Psoas muscle (tissue), 8 donors: ENCODE measurements around the gene GCH1. TPM values are rescaled to one million over a fixed set of nuclear protein-coding genes. Genes with fewer than 3 reads are reported as not detected.

Experiments used
- ATAC-seq, 4 donors: fragments of 200-7000 bp; cut with Tn5 transposase; one replicate each; pipeline ENCODE4 v1.9.1; 2020; ENCODE audit warnings: moderate library complexity in 3 of 4, mild to moderate bottlenecking in 2 of 4
- DNase-seq, 2 donors: peaks; one replicate each; pipeline ENCODE4 v3.0.0-alpha.2; 2020
- H3K27ac ChIP-seq: fragments of 200-600 bp; one replicate; pipeline ENCODE4 v1.8.0; 2022
- H3K27me3 ChIP-seq, 3 donors: fragments of 200-600 bp in 1 of 3; one replicate each; pipeline versions ENCODE4 v1.6.1 to v1.8.0; 2013 to 2022; ENCODE audit warnings: low read length in 2 of 3, mild to moderate bottlenecking in 2 of 3, moderate library complexity in 1 of 3; ENCODE audit not compliant: insufficient read depth in 3 of 3
- H3K36me3 ChIP-seq, 2 donors: fragments of 200-600 bp in 1 of 2; one replicate each; pipeline versions ENCODE4 v1.6.1 to v1.8.0; 2013 to 2022; ENCODE audit warnings: low read depth in 1 of 2, mild to moderate bottlenecking in 1 of 2, moderate library complexity in 1 of 2; ENCODE audit not compliant: insufficient read depth in 1 of 2
- H3K4me1 ChIP-seq: fragments of 200-600 bp; one replicate; pipeline ENCODE4 v1.8.0; 2022
- H3K4me3 ChIP-seq: fragments of 200-600 bp; one replicate; pipeline ENCODE4 v1.8.0; 2022; ENCODE audit warnings: mild to moderate bottlenecking
- H3K9me3 ChIP-seq: fragments of 200-600 bp; one replicate; pipeline ENCODE4 v1.8.0; 2022
- WGBS, 3 donors: extraction: QIAGEN DNeasy Blood & Tissue Kit; methylation state at CpG; one replicate each; pipeline versions ENCODE4 v1.1.6 to v1.1.7; 2013; 5-methylcytosine and 5-hydroxymethylcytosine counted together
- intact Hi-C, 2 donors: fragments of 100-400 bp; cut with DNase I; formaldehyde crosslinking; loops; one replicate each; pipeline versions ENCODE4 v1.11.0 to v1.14.2; 2022
- polyA plus RNA-seq, 3 donors: library from polyadenylated mRNA; stranded (reverse); fragments of 200-250 nt; gene quantifications; one replicate each; pipeline ENCODE4 v1.2.3, GENCODE V29; 2013
- total RNA-seq, 4 donors: library from RNA; stranded (reverse); fragmentation: NEBNext Ultra II Directional in 2 of 4; extraction: Animal tissue kit (Norgen Biotek cat#: 25700) in 2 of 4; gene quantifications; one replicate each; pipeline versions ENCODE4 v1.2.1 to v1.2.4, GENCODE V29; 2021 to 2023
- TF ChIP-seq, protein P1 (sequence below): fragments of 200-600 bp; IDR thresholded peaks from one replicate; pipeline ENCODE4 v1.8.0; 2022; ENCODE audit warnings: antibody characterized with exemption
- donor health status: healthy with polysubstance abuse.
- donor health status: DM: no; HTN: no; CAD: no; lungs with moderate emphysema.
- donor health status: Bipolar disorder and iron deficiency.
- donor health status: healthy.
- donor health status: DM: yes; HTN: yes; CAD: no.
- donor health status: DM: no; HTN: no; CAD: no.
- donor health status: DM: no; HTN: no; CAD: no.
- donor health status: DM: yes; HTN: yes; CAD: no.

Gene GCH1
- total and polyA plus RNA-seq, 7 donors: 0.65 to 1.4 (median 1.1) TPM

- Histone ChIP-seq H3K27me3 (no peaks in the 10 kb centered on the region), H3K27ac (no peak overlapping the region), H3K36me3 (no peaks in the 10 kb centered on the region), H3K4me1 (no peaks in the 10 kb centered on the region), H3K9me3 (no peaks in the 10 kb centered on the region), H3K4me3 (no peak overlapping the region)
- ATAC-seq (no peak), DNase-seq (no peak)
- WGBS, 3 donors: 32 to 35% (median 32%) methylated on average over 2 of the region's 2 CpGs
- TF ChIP-seq, protein P1, sequence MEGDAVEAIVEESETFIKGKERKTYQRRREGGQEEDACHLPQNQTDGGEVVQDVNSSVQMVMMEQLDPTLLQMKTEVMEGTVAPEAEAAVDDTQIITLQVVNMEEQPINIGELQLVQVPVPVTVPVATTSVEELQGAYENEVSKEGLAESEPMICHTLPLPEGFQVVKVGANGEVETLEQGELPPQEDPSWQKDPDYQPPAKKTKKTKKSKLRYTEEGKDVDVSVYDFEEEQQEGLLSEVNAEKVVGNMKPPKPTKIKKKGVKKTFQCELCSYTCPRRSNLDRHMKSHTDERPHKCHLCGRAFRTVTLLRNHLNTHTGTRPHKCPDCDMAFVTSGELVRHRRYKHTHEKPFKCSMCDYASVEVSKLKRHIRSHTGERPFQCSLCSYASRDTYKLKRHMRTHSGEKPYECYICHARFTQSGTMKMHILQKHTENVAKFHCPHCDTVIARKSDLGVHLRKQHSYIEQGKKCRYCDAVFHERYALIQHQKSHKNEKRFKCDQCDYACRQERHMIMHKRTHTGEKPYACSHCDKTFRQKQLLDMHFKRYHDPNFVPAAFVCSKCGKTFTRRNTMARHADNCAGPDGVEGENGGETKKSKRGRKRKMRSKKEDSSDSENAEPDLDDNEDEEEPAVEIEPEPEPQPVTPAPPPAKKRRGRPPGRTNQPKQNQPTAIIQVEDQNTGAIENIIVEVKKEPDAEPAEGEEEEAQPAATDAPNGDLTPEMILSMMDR: no peak
- intact Hi-C loops: no loop called here
Observed at GRCh38 chr14:54836231-54836630, 66.4 kb downstream of the GCH1 start.

DNA sequence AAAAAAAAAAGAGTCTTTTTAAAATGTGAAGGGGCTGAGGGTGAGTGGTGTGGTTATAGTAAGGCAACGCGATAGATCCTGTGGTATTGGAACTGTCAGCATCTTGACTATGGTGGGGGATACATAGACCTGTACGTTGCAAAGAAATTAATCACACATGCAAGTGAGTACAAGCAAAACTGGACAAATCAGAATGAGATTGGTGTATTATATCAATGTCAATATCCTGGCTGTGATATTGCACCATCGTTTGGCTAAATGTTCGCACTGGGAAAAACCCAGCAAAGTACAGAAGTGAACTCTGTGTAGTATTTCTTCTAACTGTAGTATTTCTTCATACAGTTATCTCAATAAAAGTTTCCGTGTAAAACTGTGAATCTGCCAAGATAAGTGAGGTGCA is 67.9 kb downstream of the GCH1 start:
- WGBS, 3 donors: 89 to 91% (median 90%) methylated on average over 6 of the region's 6 CpGs
- H3K36me3 ChIP-seq: no peaks in the 10 kb centered on the region
- TF ChIP-seq, protein P1: no peak
- no peak overlapping the region for H3K4me3 ChIP-seq
- no peaks in the 10 kb centered on the region for H3K9me3 ChIP-seq
- intact Hi-C loops: no loop called here
- ATAC-seq: no peak
- no peak for DNase-seq
- H3K4me1 ChIP-seq: no peaks in the 10 kb centered on the region
- no peaks in the 10 kb centered on the region for H3K27me3 ChIP-seq
- H3K27ac ChIP-seq: no peak overlapping the region

GRCh38 chr14:54834081-54834480 is 68.5 kb downstream of the GCH1 start:
- DNase-seq: no peak
- Histone ChIP-seq H3K27ac (no peak overlapping the region), H3K9me3 (no peaks in the 10 kb centered on the region), H3K27me3 (no peaks in the 10 kb centered on the region), H3K4me1 (no peaks in the 10 kb centered on the region), H3K4me3 (no peak overlapping the region), H3K36me3 (no peaks in the 10 kb centered on the region)
- ATAC-seq: no peak
- intact Hi-C loops: no loop called here
- TF ChIP-seq, protein P1: no peak

DNA sequence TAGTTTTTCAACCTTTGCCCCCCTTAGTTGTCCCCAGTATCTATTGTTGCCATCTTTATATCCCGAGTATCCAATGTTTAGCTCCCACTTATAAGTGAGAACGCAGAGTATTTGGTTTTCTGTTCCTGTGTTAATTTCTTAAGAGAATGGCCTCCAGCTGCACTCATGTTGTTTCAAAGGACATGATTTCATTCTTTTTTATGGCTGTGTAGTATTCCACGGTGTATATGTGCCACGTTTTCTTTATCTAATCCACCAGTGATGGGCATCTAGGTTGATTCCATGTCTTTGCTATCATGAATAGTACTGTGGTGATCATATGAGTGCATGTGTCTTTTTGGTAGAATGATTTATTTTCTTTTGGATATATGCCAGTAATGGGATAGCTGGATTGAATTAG is 72.0 kb downstream of the GCH1 start:
- ATAC-seq: no peak
- H3K27me3 ChIP-seq: no peaks in the 10 kb centered on the region
- no peak overlapping the region for H3K4me3 ChIP-seq
- no peaks in the 10 kb centered on the region for H3K36me3 ChIP-seq
- TF ChIP-seq, protein P1: no peak
- DNase-seq: no peak
- WGBS, 3 donors: 93 to 96% (median 95%) methylated on average over 4 of the region's 4 CpGs
- intact Hi-C loops: no loop called here
- no peak overlapping the region for H3K27ac ChIP-seq
- H3K9me3 ChIP-seq: no peaks in the 10 kb centered on the region
- H3K4me1 ChIP-seq: no peaks in the 10 kb centered on the region

GRCh38 chr14:54829486-54830224 is 73.0 kb downstream of the GCH1 start:
- intact Hi-C loops: no loop called here
- TF ChIP-seq, protein P1: no peak
- no peak for ATAC-seq
- Histone ChIP-seq H3K27ac (no peak overlapping the region), H3K9me3 (peaks cover under 1% of the 10 kb centered on the region), H3K27me3 (no peaks in the 10 kb centered on the region), H3K4me1 (no peaks in the 10 kb centered on the region), H3K36me3 (no peaks in the 10 kb centered on the region), H3K4me3 (no peak overlapping the region)
- no peak for DNase-seq
- WGBS, 3 donors: 71 to 73% (median 72%) methylated on average over 8 of the region's 8 CpGs
